ENCODE results near the gene ARL4D.

ARL4D gene

DNA sequence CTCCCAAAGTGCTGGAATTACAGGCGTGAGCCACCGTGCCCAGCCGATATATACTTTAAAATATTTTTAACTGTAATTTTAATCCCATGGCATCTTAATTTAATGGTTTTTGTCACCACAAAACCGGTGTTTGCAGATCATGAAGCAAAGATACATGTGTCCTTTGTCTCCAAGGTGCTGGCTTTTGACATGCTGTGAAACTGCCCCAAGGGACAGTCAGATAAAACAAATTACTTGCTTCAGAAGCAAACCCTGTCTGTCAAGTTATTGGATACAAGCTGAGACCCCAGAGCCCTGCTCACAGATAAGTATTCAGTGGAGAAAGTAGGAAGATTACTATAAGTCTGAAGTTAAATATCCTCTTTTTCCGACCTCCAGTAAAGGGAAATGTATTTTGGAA lies 39.8 kb downstream of the ARL4D start:
- POLR2A ChIA-PET: no interaction called here
- Histone ChIP-seq H3K9me3 (ENCODE audit: control insufficient read depth, insufficient read depth, low read depth, low read length) (no peaks in the 10 kb centered on the region), H3K27ac (ENCODE audit: extremely low read depth, low read depth, low read length) (no peak overlapping the region), H3K4me1 (ENCODE audit: control insufficient read depth, insufficient read depth, low read length) (no peaks in the 10 kb centered on the region), H3K4me3 (ENCODE audit: low read depth, low read length) (no peak overlapping the region), H3K36me3 (ENCODE audit: control insufficient read depth in 2 of 2, insufficient read depth in 1 of 2, low read length in 2 of 2) (no peaks in the 10 kb centered on the region)
- no peak for TF ChIP-seq ZBTB8A (tag by site-specific recombination; IDR thresholded peaks at IDR 0.05)
- TF ChIP-seq, protein P1, sequence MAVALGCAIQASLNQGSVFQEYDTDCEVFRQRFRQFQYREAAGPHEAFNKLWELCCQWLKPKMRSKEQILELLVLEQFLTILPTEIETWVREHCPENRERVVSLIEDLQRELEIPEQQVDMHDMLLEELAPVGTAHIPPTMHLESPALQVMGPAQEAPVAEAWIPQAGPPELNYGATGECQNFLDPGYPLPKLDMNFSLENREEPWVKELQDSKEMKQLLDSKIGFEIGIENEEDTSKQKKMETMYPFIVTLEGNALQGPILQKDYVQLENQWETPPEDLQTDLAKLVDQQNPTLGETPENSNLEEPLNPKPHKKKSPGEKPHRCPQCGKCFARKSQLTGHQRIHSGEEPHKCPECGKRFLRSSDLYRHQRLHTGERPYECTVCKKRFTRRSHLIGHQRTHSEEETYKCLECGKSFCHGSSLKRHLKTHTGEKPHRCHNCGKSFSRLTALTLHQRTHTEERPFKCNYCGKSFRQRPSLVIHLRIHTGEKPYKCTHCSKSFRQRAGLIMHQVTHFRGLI (tag by site-specific recombination; IDR thresholded peaks at IDR 0.05): no peak
- CTCF ChIA-PET: interaction anchor here (0.7 kb wide), 1 partner anchor 537 kb away, joined by 3 read pairs; no protein-coding TSS in a partner anchor

DNA sequence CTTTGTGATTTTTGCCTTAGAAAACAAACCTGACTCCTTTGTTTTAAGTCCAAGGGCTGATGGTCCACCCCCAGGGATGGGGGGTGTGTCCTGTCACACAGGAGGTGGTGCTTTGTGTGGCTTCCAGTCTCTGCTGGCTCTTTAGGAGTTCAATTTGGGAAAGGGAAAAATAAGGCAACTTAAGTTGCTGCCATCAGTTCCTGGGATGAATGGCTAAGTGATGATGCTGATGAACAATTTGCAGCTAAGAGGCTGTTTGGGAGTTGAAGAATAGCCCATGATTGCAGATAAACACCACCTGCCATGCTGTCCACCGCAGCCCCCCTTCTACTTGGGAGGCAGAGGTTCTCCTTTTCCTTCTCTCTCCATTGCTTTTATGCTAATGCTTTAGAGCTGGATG lies 40.2 kb downstream of the ARL4D start:
- ChIA-PET CTCF (interaction anchor here (0.5 to 0.7 kb wide), 3 partner anchors 247 to 538 kb away, joined by 3 to 4 read pairs (median 3); no protein-coding TSS in a partner anchor), POLR2A (no interaction called here)
- Histone ChIP-seq H3K4me3 (ENCODE audit: low read depth, low read length) (no peak overlapping the region), H3K9me3 (ENCODE audit: control insufficient read depth, insufficient read depth, low read depth, low read length) (no peaks in the 10 kb centered on the region), H3K27ac (ENCODE audit: extremely low read depth, low read depth, low read length) (no peak overlapping the region), H3K36me3 (ENCODE audit: control insufficient read depth in 2 of 2, insufficient read depth in 1 of 2, low read length in 2 of 2) (no peaks in the 10 kb centered on the region), H3K4me1 (ENCODE audit: control insufficient read depth, insufficient read depth, low read length) (no peaks in the 10 kb centered on the region; the same call in 1 of the 2 replicates)
- TF ChIP-seq, protein P1 (tag by site-specific recombination; IDR thresholded peaks at IDR 0.05): no peak
- TF ChIP-seq BCL11A (tag by site-specific recombination; IDR thresholded peaks at IDR 0.05; ENCODE audit: low read depth) (no peak), ZNF48 (tag by site-specific recombination; IDR thresholded peaks at IDR 0.05) (no peak), ZNF571 (tag by site-specific recombination; IDR thresholded peaks at IDR 0.05) (no peak), ZNF670 (tag by site-specific recombination; IDR thresholded peaks at IDR 0.05; ENCODE audit: low read depth) (no peak), SP3 (tag by site-specific recombination; IDR thresholded peaks at IDR 0.05) (no peak), ZNF544 (tag by site-specific recombination; IDR thresholded peaks at IDR 0.05) (no peak), ZNF302 (tag by site-specific recombination; IDR thresholded peaks at IDR 0.05; ENCODE audit: low read depth) (no peak), KLF8 (tag by site-specific recombination; IDR thresholded peaks at IDR 0.05) (no peak), ZNF501 (tag by site-specific recombination; IDR thresholded peaks at IDR 0.05) (no peak), SP7 (tag by site-specific recombination; IDR thresholded peaks at IDR 0.05) (no peak), ZNF248 (tag by site-specific recombination; IDR thresholded peaks at IDR 0.05) (no peak), TCF7L2 (IDR thresholded peaks at IDR 0.05; ENCODE audit: borderline replicate concordance, low read depth, low read length) (no peak), KLF7 (tag by site-specific recombination; IDR thresholded peaks at IDR 0.05; ENCODE audit: borderline replicate concordance) (no peak)
- TF ChIP-seq, protein P2, sequence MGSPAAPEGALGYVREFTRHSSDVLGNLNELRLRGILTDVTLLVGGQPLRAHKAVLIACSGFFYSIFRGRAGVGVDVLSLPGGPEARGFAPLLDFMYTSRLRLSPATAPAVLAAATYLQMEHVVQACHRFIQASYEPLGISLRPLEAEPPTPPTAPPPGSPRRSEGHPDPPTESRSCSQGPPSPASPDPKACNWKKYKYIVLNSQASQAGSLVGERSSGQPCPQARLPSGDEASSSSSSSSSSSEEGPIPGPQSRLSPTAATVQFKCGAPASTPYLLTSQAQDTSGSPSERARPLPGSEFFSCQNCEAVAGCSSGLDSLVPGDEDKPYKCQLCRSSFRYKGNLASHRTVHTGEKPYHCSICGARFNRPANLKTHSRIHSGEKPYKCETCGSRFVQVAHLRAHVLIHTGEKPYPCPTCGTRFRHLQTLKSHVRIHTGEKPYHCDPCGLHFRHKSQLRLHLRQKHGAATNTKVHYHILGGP (tag by site-specific recombination; IDR thresholded peaks at IDR 0.05): no peak

DNA sequence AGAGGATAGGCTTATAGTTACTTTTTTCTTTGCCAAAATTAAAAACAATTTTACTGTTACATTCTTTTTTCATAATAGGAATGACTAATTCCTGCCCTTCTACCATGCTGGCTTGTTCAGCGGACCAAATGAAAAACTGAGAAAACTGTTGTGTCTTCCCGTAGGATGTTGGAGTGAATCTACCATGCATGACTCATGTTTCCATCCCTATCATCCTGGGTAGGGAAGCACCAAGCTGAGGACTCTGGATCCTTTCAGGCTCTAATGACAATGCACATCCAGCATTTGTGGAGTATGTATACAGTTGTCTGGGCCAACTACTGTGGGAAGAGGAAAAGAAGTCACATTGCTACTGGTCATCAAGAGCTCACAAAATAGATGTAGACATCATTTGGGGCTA lies 43.9 kb downstream of the ARL4D start:
- Histone ChIP-seq H3K4me3 (ENCODE audit: low read depth, low read length) (no peak overlapping the region), H3K9me3 (ENCODE audit: control insufficient read depth, insufficient read depth, low read depth, low read length) (no peaks in the 10 kb centered on the region), H3K27ac (ENCODE audit: extremely low read depth, low read depth, low read length) (no peak overlapping the region), H3K36me3 (ENCODE audit: control insufficient read depth in 2 of 2, insufficient read depth in 1 of 2, low read length in 2 of 2) (no peaks in the 10 kb centered on the region), H3K4me1 (ENCODE audit: control insufficient read depth, insufficient read depth, low read length) (peaks cover 9% of the 10 kb centered on the region)
- TF ChIP-seq ZNF747 (tag by site-specific recombination; IDR thresholded peaks at IDR 0.05) (no peak), ZNF416 (tag by site-specific recombination; IDR thresholded peaks at IDR 0.05) (no peak), MEIS1 (CRISPR knock-in tag; IDR thresholded peaks at IDR 0.05; ENCODE audit: borderline replicate concordance) (no peak), ZNF707 (tag by site-specific recombination; IDR thresholded peaks at IDR 0.05) (no peak), ZNF311 (tag by site-specific recombination; IDR thresholded peaks at IDR 0.05; ENCODE audit: borderline replicate concordance) (no peak), ZNF791 (tag by site-specific recombination; IDR thresholded peaks at IDR 0.05) (no peak), ZNF404 (tag by site-specific recombination; IDR thresholded peaks at IDR 0.05) (no peak), ZNF292 (tag by site-specific recombination; IDR thresholded peaks at IDR 0.05; ENCODE audit: borderline replicate concordance, low read depth) (no peak), HOXD13 (CRISPR knock-in tag; IDR thresholded peaks at IDR 0.05; ENCODE audit: borderline replicate concordance) (no peak)
- TF ChIP-seq, protein P3, sequence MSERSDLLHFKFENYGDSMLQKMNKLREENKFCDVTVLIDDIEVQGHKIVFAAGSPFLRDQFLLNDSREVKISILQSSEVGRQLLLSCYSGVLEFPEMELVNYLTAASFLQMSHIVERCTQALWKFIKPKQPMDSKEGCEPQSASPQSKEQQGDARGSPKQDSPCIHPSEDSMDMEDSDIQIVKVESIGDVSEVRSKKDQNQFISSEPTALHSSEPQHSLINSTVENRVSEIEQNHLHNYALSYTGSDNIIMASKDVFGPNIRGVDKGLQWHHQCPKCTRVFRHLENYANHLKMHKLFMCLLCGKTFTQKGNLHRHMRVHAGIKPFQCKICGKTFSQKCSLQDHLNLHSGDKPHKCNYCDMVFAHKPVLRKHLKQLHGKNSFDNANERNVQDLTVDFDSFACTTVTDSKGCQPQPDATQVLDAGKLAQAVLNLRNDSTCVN (tag by site-specific recombination; optimal IDR thresholded peaks at IDR 0.05): no peak
- TF ChIP-seq, protein P4, sequence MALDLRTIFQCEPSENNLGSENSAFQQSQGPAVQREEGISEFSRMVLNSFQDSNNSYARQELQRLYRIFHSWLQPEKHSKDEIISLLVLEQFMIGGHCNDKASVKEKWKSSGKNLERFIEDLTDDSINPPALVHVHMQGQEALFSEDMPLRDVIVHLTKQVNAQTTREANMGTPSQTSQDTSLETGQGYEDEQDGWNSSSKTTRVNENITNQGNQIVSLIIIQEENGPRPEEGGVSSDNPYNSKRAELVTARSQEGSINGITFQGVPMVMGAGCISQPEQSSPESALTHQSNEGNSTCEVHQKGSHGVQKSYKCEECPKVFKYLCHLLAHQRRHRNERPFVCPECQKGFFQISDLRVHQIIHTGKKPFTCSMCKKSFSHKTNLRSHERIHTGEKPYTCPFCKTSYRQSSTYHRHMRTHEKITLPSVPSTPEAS (tag by site-specific recombination; IDR thresholded peaks at IDR 0.05): no peak
- POLR2A ChIA-PET: interaction anchor here (0.8 kb wide), 1 partner anchor 44 kb away, joined by 4 read pairs; the partner anchor contains the start of gene ARL4D
- CTCF ChIA-PET: interaction anchor here (1.1 to 1.4 kb wide), 2 partner anchors 41 to 133 kb away, joined by 4 read pairs; partner anchors contain the start of gene DHX8

All from HEK293 (cell line).